ENCODE data around the gene AFAP1.

Gene AFAP1

GRCh38 chr4:7939377-7940108 lies at the start of gene AFAP1:
Gene AFAP1, minus strand, starts transcription at chr4:7939861. Its CDS starts 67,783 bp downstream, at chr4:7872078.
- no peak; the same call in none of the 2 replicates for TF ChIP-seq ZBTB7A (IDR thresholded peaks at IDR 0.05; ENCODE audit: low read depth)
- no peak for TF ChIP-seq REST (IDR thresholded peaks at IDR 0.05; ENCODE audit: low read depth)
- TF ChIP-seq TAF1 (IDR thresholded peaks at IDR 0.05; ENCODE audit: low read depth): peak; percentile 86
- TF ChIP-seq EP300 (IDR thresholded peaks at IDR 0.05; ENCODE audit: borderline replicate concordance): no peak
- peak; percentile 54 for TF ChIP-seq YY1 (IDR thresholded peaks at IDR 0.05; ENCODE audit: low read depth)
- TF ChIP-seq TEAD4 (IDR thresholded peaks at IDR 0.05): no peak

GRCh38 chr4:7988437-7988836 lies 48.8 kb upstream of the AFAP1 start:
- TF ChIP-seq CREB1 (IDR thresholded peaks at IDR 0.05; ENCODE audit: low read depth) (no peak), REST (IDR thresholded peaks at IDR 0.05; ENCODE audit: low read depth) (no peak), RAD21 (IDR thresholded peaks at IDR 0.05; ENCODE audit: low read depth) (no peak), TCF12 (IDR thresholded peaks at IDR 0.05; ENCODE audit: low read depth) (no peak), TAF1 (IDR thresholded peaks at IDR 0.05; ENCODE audit: low read depth) (no peak), TEAD4 (IDR thresholded peaks at IDR 0.05) (no peak), EP300 (IDR thresholded peaks at IDR 0.05; ENCODE audit: borderline replicate concordance) (no peak), NFIC (IDR thresholded peaks at IDR 0.05) (no peak), CEBPB (IDR thresholded peaks at IDR 0.05) (no peak), FOXM1 (IDR thresholded peaks at IDR 0.05; ENCODE audit: borderline replicate concordance, low read depth) (no peak), ZBTB7A (IDR thresholded peaks at IDR 0.05; ENCODE audit: low read depth) (no peak), YY1 (IDR thresholded peaks at IDR 0.05; ENCODE audit: low read depth) (no peak), EGR1 (IDR thresholded peaks at IDR 0.05) (no peak)
- TF ChIP-seq, protein P1, sequence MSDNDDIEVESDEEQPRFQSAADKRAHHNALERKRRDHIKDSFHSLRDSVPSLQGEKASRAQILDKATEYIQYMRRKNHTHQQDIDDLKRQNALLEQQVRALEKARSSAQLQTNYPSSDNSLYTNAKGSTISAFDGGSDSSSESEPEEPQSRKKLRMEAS (IDR thresholded peaks at IDR 0.05): no peak
- TF ChIP-seq, protein P2, sequence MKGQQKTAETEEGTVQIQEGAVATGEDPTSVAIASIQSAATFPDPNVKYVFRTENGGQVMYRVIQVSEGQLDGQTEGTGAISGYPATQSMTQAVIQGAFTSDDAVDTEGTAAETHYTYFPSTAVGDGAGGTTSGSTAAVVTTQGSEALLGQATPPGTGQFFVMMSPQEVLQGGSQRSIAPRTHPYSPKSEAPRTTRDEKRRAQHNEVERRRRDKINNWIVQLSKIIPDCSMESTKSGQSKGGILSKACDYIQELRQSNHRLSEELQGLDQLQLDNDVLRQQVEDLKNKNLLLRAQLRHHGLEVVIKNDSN (IDR thresholded peaks at IDR 0.05): no peak

GRCh38 chr4:7987148-7987989 lies 47.7 kb upstream of the AFAP1 start:
- TF ChIP-seq, protein P2 (IDR thresholded peaks at IDR 0.05): no peak
- no peak for TF ChIP-seq ZBTB7A (IDR thresholded peaks at IDR 0.05; ENCODE audit: low read depth)
- TF ChIP-seq RAD21 (IDR thresholded peaks at IDR 0.05; ENCODE audit: low read depth): peak; percentile 98
- no peak for TF ChIP-seq YY1 (IDR thresholded peaks at IDR 0.05; ENCODE audit: low read depth)
- 0 out of 2 replicates have a peak, but pooled peaks have one; percentile 15 for TF ChIP-seq TEAD4 (IDR thresholded peaks at IDR 0.05)
- no peak for TF ChIP-seq EGR1 (IDR thresholded peaks at IDR 0.05)
- TF ChIP-seq REST (IDR thresholded peaks at IDR 0.05; ENCODE audit: low read depth): no peak
- no peak for TF ChIP-seq CREB1 (IDR thresholded peaks at IDR 0.05; ENCODE audit: low read depth)
- TF ChIP-seq CEBPB (IDR thresholded peaks at IDR 0.05): no peak
- no peak for TF ChIP-seq FOXM1 (IDR thresholded peaks at IDR 0.05; ENCODE audit: borderline replicate concordance, low read depth)
- no peak for TF ChIP-seq EP300 (IDR thresholded peaks at IDR 0.05; ENCODE audit: borderline replicate concordance)
- TF ChIP-seq, protein P1 (IDR thresholded peaks at IDR 0.05): 0 out of 2 replicates have a peak, but pooled peaks have one; percentile 29
- TF ChIP-seq NFIC (IDR thresholded peaks at IDR 0.05): no peak
- TF ChIP-seq TCF12 (IDR thresholded peaks at IDR 0.05; ENCODE audit: low read depth): no peak
- no peak for TF ChIP-seq TAF1 (IDR thresholded peaks at IDR 0.05; ENCODE audit: low read depth)
